ENCODE results near the gene PRKD1.

PRKD1 gene

DNA sequence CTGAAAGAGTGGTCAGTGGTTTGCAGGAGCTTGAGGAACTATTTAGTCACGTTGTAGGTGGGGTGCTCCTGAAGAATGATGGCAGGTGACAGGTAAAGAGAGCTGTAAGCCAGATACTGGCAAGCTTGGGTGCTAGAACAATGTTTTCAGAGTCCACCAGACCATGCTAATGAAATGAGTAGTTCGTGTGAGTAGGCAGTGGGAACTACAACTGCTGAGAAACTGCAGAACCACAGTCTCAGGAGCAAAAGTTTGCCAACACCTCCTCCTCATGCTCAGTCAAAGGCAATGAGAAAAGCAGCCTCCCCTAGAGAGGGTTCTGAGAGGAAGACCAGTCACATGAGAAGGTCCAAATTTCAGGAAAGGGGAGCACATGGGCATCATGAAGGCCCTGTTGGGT lies 91.3 kb downstream of the PRKD1 start:
- DNase-seq (ENCODE audit: low read depth): no peak

DNA sequence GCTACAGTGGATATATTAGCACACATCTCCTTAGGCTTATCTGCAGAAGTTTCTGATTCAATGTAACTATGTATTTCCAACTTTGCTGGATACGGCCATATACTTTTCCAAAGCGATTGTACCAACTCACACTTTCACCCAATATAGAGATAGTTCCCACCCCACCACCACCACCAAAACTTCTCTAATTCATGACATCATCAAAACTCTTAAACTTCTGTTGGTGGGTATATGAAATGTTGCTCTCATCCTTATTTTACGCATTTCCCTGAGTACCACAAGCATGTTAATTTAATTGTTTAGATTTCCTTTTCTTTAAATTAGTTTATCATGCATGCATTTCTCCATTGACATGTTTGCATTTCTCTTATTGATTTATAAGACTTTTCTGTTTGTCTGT lies 95.6 kb downstream of the PRKD1 start:
- no peak for DNase-seq (ENCODE audit: low read depth)

DNA sequence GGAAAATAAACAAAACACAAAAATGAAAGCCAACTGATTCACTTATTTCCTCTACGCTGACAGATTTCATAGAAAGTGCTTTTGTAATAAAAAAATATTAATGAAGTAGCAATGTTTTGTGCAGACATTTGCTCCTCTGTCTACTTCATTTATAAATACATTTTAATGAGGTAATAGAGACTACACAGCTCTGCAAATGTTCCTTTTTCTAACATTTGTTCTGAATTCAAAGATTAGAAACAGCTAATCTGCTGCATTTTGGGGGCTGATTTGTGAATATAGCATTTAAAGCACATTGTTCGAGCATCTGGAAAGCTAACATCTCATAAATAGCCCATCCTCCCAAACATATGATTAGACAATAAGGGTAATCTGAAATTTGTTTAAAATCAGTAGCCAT lies 97.8 kb downstream of the PRKD1 start:
- DNase-seq (ENCODE audit: low read depth): no peak

DNA sequence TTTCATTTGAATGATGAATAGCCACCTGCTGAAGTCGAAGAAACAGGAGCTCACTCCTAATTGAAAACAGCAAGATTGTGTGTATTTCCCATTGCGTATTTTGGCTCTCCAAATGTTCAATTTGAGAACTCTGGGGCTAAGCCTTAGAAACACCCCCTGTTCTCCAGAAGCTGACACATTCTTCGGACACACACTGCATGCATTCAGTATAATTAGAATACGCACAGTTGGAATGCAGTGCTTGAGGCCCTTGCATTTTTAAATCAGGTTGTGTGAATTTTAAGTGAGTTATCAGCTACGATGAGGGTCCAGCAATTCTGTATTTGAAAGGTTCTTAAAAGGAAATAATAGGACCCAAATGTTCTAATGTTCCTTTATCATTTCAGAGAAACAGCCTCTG lies 103.8 kb downstream of the PRKD1 start:
- DNase-seq (ENCODE audit: low read depth): no peak

DNA sequence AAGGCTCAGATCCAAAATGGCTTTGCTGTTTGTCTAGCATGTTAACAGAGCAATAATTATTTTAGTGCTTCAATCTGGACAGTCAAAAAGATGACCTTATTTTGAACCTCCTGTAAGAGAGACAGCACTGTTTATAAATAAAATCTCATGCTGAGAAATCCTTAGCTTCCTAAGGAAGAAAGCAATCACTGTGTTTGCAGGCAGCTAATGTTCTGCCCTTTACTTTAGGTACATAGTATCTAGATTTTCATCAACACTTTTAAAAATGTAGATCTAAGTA lies 105.3 kb downstream of the PRKD1 start:
- DNase-seq (ENCODE audit: low read depth): no peak

DNA sequence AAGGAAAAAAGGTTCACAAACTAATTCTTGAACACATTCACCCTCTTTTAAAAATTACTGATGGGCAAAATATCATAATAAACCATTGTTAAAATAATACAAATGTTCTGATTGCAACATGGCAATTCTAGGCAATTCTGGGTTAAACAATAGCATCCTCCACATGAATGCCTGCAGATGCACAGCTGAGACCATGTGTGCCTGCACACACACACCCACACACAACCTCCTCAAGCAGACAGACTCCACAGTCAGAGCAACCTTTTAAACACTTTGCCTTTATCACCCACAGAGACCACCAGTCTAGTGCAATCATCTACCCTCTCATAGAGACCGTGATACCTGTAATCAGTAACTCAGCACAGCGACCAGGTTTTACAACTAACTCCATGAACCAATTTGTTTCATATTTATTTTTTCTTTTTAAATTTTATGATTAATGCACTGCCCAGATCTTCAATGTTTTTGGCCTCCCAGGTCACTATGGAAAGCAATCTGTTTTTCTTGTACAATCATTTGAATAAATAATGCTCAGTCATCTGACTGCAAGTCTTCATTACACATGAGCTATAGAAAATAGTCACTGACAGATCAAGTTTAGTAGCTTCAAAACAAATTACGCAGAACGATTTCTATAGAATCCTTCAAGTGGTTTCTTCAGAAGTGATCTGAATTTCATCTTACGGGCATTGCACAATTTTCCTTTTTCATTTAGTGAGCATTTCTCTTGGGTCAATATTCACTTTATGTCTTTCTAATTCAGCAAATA lies 105.8 kb downstream of the PRKD1 start:
- DNase-seq (ENCODE audit: low read depth): no peak

DNA sequence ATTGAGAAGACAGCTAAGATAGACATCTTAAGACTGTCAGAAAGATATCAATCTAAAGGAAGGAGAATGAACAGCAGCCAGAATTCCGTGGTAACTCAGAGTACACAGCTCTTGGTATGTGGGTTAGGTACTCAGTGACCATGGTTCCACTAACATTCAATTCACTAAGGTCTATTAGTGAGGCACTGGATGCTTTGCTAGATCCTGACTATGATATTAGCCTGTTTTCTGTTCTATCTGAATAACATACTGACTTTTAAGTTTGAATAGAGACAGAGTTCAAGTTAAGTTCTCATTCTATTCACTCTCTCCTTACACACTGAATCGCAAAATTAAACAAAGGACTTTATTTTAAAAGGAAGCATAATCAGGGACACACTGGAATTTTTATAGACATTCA lies 106.4 kb downstream of the PRKD1 start:
- no peak for DNase-seq (ENCODE audit: low read depth)

DNA sequence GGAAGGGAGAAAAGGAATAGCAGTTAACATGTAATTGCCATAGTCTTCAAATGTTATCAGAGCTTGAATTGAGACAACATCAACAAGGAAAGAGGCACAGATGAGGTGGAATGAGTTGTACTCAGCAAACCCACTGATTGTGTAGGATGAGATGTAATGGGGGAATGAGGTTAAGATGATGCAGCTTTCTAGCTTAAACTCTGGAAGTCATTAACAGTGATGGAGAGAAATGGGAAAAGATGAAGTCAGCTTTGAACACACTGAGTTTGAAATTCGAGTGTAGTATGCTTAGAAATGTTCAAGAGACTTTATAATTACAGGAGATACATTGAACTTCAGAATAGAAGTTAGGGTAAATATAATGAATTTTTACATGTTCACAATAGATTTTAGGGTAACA lies 106.9 kb downstream of the PRKD1 start:
- no peak for DNase-seq (ENCODE audit: low read depth)

DNA sequence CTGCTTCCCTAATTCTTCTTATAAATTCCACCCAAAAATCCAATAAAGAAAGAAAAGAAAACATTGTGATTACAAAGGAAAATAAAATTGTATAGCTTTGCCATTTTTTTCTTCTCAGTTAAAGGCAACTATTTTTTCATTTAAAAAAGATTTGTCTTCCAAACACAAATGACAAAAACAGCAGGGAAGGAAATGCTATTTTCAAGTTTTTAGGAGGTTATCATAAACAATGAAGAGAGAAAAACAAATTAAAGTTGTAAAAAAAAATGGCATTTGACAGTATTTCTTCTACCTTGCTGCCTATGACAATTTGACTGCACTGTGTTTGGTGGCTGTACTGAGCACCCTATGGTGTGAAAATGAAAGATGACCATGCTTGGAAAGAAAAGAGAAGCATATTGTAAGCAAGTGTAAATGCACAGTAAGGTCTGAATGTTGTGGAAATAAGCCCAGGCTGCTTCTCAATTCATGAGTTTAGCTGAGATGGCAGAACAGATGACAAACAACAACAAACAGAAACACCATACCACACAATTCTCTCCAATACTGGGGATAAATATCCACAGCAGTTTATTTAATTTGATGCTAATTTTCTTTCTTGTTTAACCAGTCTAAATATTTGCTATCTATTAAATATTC lies 109.8 kb downstream of the PRKD1 start:
- no peak for DNase-seq (ENCODE audit: low read depth)

DNA sequence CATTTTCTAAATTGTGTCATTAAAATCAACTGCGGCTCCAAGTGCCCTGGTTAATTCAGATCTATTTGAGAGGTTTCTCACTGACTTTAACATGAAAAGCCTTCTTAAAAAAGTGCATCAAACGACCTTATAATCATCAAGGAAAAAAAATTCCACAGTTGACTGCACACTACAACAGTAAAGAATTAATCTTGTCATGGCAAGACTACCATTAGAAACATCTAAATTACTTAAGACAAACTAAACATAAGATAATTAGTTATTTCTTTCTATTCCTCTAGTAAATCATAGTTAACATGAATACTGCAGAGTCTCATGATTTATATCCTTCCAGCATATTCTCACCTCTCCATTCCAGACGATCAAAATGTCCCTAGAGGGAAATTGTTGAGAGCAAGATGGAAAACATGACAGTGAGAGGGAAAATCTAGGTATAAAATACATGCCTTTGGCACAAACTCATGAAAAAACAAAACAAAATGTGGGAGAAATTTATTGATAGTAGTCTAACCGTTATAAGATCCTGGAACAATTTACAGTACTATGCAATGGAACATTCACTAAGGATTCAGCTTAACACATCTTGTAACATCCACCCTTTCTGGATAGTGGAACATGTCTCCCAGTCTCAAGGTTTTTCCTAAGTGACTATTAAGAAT lies 112.5 kb downstream of the PRKD1 start:
- DNase-seq (ENCODE audit: low read depth): no peak

DNA sequence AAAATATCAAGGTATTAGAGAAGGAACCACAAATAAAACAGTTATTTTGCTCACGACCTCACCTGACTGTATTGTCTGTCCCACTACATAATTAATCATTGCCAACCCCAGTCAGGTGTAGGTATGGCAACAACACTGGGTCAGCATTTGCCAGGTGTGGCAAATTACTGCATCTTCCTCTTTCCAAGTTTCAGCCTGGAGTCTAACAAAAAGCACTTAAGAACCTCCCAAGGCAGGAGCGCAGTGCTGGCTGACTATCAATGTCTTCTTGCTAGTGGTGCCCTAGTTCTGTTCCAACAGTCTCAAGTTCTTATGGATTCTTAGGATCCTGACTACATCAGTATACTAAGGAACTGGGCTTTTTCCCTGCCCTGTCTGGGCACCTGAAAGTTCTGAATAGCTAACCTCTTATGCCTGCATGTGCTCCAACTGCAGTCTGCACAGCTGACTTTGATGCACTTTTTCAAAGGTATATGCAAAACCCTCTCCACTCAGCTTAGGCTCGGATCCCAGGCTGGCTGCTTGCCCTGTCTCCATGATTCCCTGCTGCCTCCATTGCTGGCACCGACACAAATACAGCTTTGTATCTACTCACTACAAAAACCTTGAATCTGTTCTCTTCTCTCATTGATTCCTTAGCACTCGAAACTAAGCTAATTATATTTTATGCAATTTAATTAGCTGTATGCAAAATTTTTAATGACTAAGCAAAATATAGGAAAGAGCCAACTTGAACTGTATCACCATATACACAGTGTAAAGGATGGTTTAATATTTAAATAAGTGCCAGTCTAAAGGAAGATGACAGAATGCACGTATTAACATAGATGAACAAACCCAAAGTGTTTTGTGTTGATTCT lies 113.3 kb downstream of the PRKD1 start:
- no peak for DNase-seq (ENCODE audit: low read depth)

DNA sequence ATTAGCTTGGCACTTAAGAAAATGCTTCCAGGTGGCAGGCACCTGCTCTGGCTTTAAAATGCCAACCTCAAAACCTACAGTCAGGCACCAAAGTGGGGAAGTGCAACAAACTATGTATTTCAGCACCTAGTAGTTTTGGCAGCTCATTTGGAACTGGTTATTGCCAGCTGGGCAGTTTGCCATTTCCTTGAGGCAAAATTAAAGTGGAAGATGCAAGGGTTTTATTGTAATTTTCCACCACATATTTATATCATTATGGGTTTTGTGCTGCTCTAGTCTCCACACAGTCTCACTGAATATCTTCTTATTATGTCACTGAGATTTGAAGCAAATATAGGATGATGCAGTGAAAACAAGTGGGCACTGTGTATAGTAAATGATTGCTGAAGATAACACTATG lies 117.0 kb downstream of the PRKD1 start:
- no peak for DNase-seq (ENCODE audit: low read depth)

DNA sequence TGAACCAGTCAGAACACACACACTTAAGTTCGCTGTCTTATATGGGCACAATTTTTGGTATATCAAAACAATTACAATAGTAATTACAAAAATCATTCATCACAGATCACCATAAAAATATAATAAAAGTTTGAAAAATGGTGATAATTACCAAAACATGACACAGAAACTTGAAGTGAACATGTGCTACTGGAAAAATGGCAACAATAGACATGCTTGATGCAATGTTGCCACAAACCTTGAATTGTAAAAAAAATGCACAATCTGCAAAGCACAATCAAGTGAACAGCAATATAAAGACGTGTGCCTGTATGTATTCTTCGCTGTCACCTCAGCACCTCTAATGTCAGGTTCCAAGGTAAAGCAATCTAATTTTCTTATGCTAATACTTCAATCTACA lies 117.6 kb downstream of the PRKD1 start:
- DNase-seq (ENCODE audit: low read depth): no peak

DNA sequence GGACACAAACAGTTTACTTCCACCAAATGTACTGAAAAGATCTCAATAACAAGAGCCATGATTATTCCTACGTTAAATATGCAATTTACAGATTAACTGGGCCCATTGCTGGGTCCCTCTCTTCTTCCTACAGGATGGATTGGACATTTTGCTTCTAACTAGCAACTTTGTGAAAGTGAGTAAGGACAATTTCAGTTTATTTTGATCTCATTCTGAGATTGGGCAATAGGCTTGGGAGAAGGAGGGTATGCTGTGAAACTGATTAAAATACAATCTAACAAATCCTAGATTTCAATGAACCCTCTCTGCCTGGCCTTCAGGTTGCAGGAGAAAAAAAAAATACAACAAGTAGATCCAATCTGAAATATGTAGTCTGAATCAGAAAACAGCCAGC lies 121.5 kb downstream of the PRKD1 start:
- no peak for DNase-seq (ENCODE audit: low read depth)

DNA sequence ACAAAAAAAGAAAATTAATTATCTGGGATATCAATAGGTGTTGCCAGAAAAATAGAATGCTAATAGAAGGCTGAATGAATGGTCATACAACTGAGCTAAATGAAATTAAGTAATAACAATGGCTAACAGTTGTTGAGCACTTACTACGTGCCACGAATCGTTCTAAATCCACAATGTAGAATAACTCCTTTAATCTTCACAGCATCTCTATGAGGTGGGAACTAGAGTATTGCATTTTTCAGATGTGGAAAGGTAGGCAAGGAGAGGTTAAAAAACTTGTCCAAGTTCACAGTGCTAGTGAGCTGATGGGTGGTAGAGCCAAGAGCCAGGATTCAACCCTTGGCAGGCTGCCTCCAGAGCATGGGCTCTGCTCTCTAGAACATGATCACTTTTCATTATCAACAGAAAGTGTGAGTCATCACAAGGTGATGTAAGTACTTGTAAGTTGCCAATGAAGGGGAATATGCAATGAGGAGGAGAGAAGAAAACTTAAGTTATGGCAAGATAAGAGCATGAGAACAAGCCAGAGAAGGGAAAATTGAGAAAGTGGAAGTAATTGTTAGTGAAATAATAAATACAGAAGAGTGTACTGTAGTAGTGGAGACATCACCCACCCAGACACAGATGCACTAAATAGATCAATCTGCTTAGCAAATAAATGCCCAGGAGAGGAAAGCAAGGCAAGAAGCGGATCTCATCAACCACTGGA lies 122.1 kb downstream of the PRKD1 start:
- DNase-seq (ENCODE audit: low read depth): no peak

DNA sequence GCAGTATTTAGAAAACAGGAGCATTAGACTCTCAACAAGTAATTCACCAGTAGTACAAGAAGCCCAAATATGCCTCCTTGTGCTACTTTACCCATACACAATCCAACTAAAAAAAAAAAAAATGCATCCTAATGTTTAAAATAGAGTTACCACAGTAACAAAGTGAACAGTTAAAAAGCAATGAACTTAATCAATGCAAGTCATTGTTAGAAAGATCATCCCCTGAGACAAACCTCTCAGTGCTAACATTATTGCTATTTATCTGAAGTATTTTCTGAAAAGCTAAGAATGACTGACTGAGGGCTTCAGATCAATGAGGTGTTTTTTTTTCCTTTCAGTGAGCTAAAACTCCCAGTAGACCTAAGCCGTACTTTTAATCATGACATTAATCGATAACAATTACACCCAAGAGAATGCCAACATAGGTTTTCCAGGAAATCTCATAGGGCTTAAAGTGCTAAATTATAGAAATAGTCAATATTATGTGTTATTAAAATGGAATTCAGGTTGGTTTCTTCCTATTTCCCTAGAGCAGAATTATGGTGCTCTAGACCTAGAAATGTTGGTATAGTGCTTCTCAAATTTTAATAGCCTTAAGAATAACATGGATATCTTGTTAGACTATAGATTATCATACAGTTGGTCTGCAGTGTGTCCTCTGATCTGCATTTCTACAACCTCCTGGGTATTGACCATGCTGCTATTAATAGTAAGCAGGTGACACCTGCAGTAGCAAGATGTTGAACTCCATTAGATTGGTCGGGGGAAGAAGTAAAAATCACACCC lies 123.0 kb downstream of the PRKD1 start:
- DNase-seq (ENCODE audit: low read depth): no peak

DNA sequence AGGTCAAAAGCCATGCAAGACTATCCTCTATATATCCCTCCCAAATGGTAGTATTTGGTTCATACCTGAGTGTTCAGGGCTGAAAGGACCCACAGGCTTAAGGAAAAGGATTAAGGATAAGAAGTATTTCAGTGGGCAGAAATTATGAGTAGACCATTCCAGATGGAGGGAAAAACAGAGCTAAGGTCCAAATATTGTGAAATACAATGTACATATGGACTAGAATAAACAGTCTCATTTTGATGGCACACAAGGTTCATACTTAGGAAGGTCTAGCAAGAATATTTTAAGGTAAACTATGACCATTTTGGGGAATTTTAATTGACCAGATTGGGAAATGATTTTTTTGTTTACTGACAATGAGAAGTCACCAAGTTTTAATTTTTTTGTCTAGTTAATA lies 124.6 kb downstream of the PRKD1 start:
- no peak for DNase-seq (ENCODE audit: low read depth)

DNA sequence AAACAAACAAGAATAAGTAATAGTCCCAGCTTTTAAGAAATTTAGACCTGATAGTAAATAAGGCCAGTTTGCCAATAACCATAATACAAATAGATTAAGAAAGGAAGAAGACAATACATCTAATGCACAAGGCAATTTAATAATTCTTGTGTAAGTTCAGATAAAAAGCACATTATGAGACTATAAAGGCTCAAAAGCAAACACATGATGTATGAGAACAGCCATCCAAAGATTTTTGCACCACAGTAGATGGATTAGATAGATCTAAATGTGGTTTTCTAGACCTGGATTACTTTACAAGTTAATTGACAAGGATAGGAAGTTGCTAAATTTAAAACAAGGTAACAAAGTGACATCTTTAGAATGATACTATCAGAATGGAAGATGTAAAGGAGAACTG lies 125.4 kb downstream of the PRKD1 start:
- no peak for DNase-seq (ENCODE audit: low read depth)

DNA sequence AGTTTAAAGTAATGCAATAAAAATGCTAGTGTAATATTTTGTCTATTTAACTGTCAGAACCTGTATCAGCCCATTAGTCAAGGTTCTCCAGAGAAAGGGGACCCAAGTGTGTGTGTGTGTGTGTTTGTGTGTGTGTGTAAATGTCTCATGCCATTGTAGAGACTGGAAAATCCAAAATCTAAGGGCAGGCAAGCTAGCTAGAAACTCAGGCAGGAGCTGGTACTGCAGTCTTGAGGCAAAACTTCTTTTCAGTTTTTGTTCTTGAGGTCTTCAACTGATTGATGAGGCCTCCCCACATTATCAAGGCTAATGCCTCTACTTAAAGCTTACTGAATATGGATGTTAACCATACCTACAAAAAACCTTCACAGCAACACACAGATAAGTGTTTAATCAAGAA lies 126.7 kb downstream of the PRKD1 start:
- no peak for DNase-seq (ENCODE audit: low read depth)

DNA sequence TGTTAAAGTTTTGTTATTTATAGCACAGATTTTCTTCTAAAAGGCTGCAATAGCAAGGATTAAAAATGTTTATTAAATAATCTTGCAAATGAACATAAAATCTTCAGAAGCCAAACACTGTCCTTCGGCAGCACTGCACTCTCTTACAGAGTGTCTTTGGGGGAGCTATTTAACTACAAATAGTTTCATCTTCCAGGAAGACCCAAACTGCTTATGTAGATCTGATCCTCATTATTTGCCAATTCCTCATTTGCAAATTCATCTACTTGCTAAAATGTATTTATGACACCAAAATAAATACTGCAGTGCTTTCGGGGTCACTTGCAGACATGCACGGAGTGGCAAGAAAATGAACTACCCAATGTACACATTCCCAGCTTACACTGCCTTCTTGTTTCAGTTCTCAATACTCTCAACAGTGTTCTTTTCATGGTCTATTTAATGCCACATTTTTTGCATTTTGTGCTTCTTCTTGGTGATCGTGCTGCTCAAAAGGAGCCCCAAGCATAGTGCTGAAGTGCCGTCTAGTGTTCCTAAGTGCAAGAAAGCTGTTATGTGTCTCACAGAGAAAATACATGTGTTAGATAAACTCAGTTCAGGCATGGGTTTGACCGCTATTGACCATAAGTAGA lies 128.1 kb downstream of the PRKD1 start:
- no peak for DNase-seq (ENCODE audit: low read depth)

DNA sequence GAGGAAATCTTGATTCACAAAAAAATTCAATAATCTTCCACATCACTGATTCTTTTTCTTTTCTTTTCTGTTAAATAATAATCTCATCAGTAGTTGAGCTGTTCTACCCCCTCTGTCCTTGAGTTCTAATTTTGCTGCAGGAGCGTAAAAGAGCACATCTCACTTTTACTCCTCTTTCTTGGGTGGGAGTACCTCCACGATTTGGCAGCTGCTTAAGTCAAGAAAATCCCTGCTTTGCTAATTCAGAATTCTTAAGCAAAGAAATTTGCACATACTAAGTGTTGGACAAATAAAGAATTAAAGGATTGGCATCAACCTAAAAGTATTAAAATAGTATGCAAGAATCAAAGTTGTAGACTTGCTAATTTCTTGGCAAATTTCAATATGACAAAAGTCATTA lies 128.8 kb downstream of the PRKD1 start:
- no peak for DNase-seq (ENCODE audit: low read depth)
